Large intestine (tissue), 3 donors: ENCODE measurements around the gene FAIM2. TPM values are rescaled to one million over a fixed set of nuclear protein-coding genes. Genes with fewer than 3 reads are reported as not detected.
A peak's percentile ranks its signal among the peaks of the same experiment; 100 is the strongest.

Experiments used
- DNase-seq, 2 donors: peaks; one replicate each; pipeline versions ENCODE4 v3.0.0 to v3.0.0-alpha.2; 2013
- H3K27ac ChIP-seq: one replicate; pipeline ENCODE4 v1.5.1; 2013; ENCODE audit warnings: low read length
- H3K27me3 ChIP-seq: 2 replicates; pipeline ENCODE4 v1.6.1; 2013; ENCODE audit warnings: low read length; ENCODE audit not compliant: control insufficient read depth, insufficient read depth
- H3K36me3 ChIP-seq: 2 replicates; pipeline ENCODE4 v1.6.1; 2013; ENCODE audit warnings: low read length; ENCODE audit not compliant: control insufficient read depth, insufficient read depth
- H3K4me1 ChIP-seq: one replicate; pipeline ENCODE4 v1.6.1; 2013; ENCODE audit warnings: low read length; ENCODE audit not compliant: control insufficient read depth, insufficient read depth
- H3K4me3 ChIP-seq: one replicate; pipeline ENCODE4 v1.5.1; 2013; ENCODE audit warnings: low read length
- H3K9me3 ChIP-seq: one replicate; pipeline ENCODE4 v1.6.1; 2013; ENCODE audit warnings: mild to moderate bottlenecking, low read depth, low read length, moderate library complexity; ENCODE audit not compliant: control insufficient read depth
- WGBS: methylation state at CpG from one replicate; pipeline ENCODE4 v1.1.5; 2013; ENCODE audit warnings: low lambda C conversion rate; ENCODE audit not compliant: insufficient coverage; 5-methylcytosine and 5-hydroxymethylcytosine counted together
- polyA plus RNA-seq: library from polyadenylated mRNA; unstranded; fragments of 120-200 nt; gene quantifications from one replicate; pipeline ENCODE4 v1.2.1, GENCODE V29; 2013

Gene FAIM2
- polyA plus RNA-seq, 1 donor, result 8.9 TPM

DNA sequence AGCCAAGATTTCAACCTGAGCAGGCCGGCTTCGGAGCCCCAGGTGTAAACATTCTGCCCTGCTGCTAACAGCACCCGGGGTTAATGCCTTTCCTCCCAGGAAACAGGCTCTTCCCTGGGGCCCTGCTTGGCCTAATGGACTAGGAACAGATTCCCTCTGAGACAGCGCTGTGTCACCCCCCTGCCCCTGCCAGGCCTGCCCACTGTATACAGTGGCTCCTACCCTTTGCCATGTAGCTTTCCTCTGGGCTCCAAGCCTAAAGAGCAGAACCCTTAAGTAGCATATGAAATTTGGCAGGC is 32.5 kb downstream of the FAIM2 start:
- WGBS, result no CpG with 5 or more reads among the region's 4 CpGs
- no peak for DNase-seq
- Histone ChIP-seq H3K4me3 (no peak overlapping the region), H3K9me3 (no peaks in the 10 kb centered on the region), H3K27me3 (peaks cover 4% of the 10 kb centered on the region), H3K4me1 (peaks cover 26% of the 10 kb centered on the region), H3K27ac (no peak overlapping the region), H3K36me3 (no peaks in the 10 kb centered on the region)

DNA sequence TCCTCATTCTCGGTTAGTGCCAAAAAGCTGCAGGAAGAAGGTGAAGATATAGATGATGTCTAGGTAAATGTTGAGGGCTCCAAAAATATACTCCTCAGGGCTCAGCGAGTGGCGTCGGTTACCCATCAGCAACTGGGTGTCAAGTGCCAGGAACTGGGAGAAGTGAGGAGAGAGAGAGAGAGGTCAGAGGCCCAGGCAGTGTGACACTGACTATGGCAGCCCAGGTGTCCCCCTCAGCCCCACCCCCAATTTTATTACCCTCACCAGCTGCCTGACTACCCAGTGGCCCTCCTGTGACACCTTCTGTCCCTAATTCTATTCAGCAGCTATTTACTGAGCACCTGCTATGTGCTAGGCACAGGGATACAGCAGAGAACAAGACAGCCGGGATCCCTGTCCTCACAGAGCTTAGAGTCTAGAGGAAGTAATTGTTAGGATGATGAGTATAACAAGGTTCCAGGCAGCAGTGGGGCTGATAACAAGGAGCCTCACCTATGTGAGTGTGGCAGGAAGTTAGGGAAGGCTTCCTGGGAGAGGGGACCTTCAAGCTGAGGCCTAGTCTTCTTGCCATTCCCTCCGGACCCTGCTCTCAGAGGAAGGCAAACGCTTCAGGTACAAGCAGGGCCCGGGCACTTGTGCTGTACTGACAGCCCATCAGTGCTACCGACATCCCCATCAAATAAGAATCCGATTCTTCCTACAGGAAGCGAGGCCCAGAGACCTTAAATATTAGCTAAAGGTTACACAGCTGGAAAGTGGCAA is 33.0 kb downstream of the FAIM2 start:
- no CpG with 5 or more reads among the region's 11 CpGs for WGBS
- H3K36me3 ChIP-seq, result no peaks in the 10 kb centered on the region
- no peak for DNase-seq
- H3K27me3 ChIP-seq, result peaks cover 5% of the 10 kb centered on the region
- H3K27ac ChIP-seq, result no peak overlapping the region
- H3K9me3 ChIP-seq, result no peaks in the 10 kb centered on the region
- H3K4me1 ChIP-seq, result peaks cover 26% of the 10 kb centered on the region
- H3K4me3 ChIP-seq, result no peak overlapping the region

DNA sequence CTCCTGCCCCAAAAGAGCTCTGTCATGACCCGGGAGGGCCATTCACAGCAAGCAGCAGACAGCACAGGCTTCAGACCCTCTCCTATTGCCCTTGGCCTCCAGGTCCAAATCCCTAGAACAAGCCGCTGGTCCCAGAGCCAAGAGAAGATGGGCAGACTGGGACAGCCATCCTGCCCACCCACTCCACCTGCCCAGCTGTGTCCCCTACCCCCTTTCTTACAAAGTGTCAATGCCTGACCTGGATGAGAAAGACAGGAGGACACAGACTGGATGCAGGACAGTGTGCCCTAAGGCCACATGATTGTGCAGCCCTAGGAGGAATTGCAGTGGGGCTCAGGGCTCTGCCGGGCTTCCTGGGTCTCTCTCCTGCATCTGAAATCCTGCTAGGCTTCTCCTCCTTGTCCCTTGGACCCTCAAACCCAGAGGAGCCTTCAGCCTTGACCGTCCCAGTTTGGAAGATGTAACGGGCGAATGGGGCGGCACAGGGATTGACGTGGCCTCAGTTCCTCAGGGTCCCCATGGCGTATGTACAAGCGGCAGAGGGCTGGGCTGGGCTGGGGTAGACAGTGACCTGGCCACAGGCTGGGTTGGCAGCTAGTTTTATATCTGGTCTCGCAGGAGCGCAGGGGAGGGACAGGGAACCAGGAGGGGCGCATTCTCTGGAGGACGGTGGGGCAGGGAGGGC is 33.7 kb downstream of the FAIM2 start:
- Histone ChIP-seq H3K4me3 (no peak overlapping the region), H3K4me1 (peaks cover 26% of the 10 kb centered on the region), H3K27ac (no peak overlapping the region), H3K27me3 (peaks cover 6% of the 10 kb centered on the region), H3K9me3 (no peaks in the 10 kb centered on the region), H3K36me3 (no peaks in the 10 kb centered on the region)
- WGBS, result 100% methylated on average over 2 of the region's 14 CpGs
- no peak for DNase-seq

DNA sequence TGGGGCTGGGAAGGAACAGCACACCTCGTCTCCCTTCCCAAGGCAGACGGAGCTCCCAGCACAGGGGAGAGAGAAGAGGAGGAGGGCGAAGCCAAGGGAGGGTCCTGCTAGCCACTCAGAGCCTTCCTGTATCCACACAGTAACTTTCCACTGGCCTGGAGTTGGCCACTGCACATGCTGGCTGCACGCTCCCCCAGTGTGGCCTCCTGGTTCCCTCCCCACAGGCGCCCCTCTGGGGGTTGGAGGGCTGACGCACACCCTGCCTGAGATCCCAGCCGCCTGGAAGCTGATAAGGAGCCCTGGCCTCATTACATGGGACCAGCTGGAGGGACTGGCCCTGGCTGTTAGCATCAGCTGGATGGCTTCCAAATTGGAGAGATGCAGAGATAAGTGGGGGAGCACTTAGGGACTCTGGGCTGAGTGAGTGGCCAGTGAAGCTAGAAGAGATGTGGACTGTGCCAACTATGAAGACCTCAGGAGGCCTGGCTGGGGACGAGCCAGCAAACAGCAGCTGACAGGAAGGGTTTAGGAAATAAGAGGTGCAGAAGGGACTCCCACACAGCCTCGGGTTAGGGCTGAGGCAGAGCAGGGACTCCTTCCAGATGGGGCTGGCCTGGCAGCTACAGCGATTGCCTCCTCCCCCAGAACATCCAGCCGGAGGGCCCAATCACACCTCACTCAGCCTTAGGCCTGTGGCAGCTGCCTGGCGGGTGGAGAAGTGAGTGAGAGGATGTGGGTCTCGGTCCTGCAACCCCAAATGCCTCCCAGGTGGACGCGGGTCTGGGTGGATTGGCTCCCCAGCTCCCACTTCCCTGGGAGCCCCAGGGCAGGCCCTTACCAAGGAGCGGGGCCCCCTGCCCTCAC is 34.5 kb downstream of the FAIM2 start:
- DNase-seq, result peak; percentile 74 to 79
- WGBS, result no CpG with 5 or more reads among the region's 16 CpGs
- H3K36me3 ChIP-seq, result no peaks in the 10 kb centered on the region
- H3K4me1 ChIP-seq, result peaks cover 26% of the 10 kb centered on the region
- H3K27ac ChIP-seq, result peak overlapping the region; percentile 24
- no peak overlapping the region for H3K4me3 ChIP-seq
- H3K9me3 ChIP-seq, result no peaks in the 10 kb centered on the region
- peaks cover 6% of the 10 kb centered on the region for H3K27me3 ChIP-seq

DNA sequence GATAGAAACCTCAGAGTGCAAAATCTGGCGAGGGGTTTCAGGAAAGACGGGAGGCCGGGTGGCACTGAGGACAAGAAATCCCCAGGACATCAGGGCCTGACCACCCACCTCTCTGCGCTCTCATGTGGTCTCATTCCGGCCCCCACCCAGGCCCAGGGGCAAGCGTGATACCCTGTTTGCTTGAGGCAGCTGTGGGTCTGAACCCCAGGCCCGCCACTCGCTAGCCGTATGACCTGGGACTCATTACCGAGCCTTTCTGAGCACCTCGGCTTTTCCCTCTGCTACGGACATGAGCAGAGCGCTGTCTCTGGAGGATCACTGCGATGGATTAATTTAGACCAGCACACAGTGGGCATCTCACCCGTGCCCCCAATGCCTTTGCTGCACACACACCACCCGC is 35.3 kb downstream of the FAIM2 start:
- H3K36me3 ChIP-seq, result no peaks in the 10 kb centered on the region
- H3K27ac ChIP-seq, result peak overlapping the region; percentile 24
- no peak overlapping the region for H3K4me3 ChIP-seq
- peaks cover 3% of the 10 kb centered on the region for H3K27me3 ChIP-seq
- no peaks in the 10 kb centered on the region for H3K9me3 ChIP-seq
- no CpG with 5 or more reads among the region's 16 CpGs for WGBS
- peaks cover 26% of the 10 kb centered on the region for H3K4me1 ChIP-seq
- no peak for DNase-seq

DNA sequence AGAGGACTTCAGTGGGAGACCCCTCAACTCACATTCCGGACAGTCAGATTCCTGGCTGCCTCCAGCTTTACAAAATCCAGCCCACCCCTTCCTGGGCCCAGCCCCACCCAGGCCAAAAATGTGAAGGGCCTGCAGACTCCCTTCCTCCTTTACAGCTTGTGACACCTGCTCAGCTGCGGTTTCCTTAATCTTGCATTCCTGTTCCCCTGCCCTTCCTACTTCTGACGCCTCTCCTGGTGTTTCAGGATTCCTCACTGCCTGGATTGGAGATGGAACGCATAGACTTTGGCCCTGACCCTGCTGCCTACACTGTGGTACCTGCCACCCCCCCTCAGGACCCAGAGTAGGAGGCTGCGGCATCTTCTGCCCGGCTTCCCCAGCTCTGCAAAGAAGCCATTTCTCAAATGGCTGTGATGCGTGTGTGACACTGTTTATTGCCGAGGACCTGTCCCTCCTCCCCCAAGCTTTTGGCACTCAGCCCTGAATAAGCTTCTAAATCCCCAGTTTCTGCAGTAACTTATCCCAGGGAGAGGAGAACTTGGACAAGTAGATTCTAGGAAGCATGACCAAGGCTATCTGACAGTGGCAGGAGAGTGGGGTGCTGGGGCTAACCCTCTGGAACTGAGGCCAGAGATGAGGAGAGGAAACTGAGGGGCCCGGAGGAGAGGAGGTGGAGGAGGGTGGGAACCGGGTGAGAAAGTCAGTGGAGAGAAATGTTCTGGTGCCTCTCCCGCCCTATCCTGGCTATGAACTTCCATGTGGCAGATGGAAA is 35.9 kb downstream of the FAIM2 start:
- WGBS, result 20% methylated on average over 1 of the region's 11 CpGs
- peak; percentile 27 to 48 for DNase-seq
- H3K27ac ChIP-seq, result no peak overlapping the region
- no peaks in the 10 kb centered on the region for H3K36me3 ChIP-seq
- peaks cover 26% of the 10 kb centered on the region for H3K4me1 ChIP-seq
- H3K27me3 ChIP-seq, result peaks cover 2% of the 10 kb centered on the region
- H3K9me3 ChIP-seq, result no peaks in the 10 kb centered on the region
- no peak overlapping the region for H3K4me3 ChIP-seq

DNA sequence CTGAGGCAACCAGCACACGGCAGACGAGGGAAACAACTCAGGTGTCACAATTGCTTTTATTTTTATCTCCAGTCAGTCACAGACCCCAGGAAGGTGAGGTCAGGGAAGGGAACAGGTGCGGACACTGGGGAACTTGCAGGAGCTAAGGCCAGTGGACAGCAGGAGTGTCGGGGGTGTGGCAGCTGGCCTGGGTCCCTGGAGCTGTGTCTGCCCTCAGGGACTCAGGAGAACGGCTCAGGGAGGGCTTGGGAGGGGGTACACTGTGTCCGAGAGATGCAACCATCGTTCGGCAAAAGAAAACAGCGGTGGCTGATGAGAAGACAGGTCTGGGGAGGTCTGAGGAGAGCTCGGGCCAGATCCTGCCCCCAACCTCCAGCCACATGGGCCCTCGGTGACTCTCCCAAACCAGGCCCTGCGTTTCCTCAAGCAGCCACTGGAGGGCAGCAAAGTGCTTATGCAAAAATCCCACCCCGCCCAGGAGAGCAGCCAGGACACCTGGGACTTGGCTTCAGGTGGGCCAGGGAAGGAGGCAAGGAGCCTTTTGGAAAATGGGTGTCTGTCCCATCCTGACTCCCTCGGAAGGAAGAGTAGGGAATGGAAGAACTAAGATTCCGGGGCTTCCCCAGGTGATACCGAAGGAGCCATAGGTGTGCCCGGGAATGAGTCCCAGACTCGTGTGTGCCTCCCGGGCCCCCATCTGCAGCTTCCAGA is 36.7 kb downstream of the FAIM2 start:
- Histone ChIP-seq H3K9me3 (no peaks in the 10 kb centered on the region), H3K27ac (no peak overlapping the region), H3K27me3 (peaks cover 2% of the 10 kb centered on the region), H3K4me1 (peaks cover 26% of the 10 kb centered on the region), H3K4me3 (no peak overlapping the region), H3K36me3 (no peaks in the 10 kb centered on the region)
- 80% methylated on average over 1 of the region's 19 CpGs for WGBS
- DNase-seq, result peak; percentile 35 to 51

DNA sequence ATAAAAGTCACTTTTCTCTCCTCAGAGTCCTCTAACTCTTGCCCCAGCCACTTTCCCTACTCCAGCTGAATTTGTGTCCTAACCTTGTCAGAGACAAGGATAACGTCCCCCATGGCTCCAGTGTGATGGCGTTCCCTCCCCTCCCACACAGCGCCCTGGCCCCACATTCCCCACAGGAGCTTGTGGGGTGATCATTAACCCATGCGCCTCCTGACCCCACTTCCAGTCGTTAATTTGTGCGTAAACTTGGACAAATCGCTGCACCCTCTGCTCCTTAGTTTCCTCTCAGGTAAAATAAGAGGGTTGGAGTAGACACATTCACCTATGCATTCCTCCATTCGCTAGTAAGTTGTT is 37.9 kb downstream of the FAIM2 start:
- peaks cover 26% of the 10 kb centered on the region for H3K4me1 ChIP-seq
- WGBS, result no CpG with 5 or more reads among the region's 8 CpGs
- H3K4me3 ChIP-seq, result no peak overlapping the region
- no peak for DNase-seq
- no peak overlapping the region for H3K27ac ChIP-seq
- H3K27me3 ChIP-seq, result peaks cover 2% of the 10 kb centered on the region
- no peaks in the 10 kb centered on the region for H3K36me3 ChIP-seq
- no peaks in the 10 kb centered on the region for H3K9me3 ChIP-seq

DNA sequence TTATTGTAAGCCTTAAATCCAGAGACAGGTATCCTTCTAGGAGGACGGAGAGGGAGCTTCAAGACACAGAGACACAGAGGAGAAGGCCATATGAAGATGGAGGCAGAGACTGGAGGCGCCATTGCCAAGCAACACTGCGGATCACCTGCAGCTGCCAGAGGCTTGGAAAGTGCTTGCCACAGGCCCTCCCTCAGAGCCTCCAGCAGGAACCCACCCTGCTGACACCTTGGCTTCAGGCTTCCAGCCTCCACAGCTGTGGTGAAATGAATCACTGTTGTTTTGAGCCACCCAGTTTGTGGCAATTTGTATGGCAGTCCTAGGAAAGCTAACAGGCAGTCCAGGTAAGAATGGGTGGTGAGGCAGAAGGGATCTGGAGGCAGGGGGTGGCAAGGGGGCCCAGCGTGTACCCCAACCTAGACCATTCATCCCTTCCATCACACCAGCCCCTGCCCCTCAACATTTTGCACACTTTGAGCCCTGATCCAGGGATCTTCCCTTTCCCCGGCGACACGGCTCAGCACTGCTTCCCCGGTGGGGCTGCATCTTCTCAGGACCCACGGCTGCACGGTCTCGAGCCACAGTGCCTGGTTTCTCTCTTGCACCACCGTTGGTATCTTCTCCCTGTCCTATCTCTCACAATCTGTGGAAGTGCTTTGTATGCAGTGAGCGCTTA is 38.5 kb downstream of the FAIM2 start:
- no peak for DNase-seq
- Histone ChIP-seq H3K9me3 (no peaks in the 10 kb centered on the region), H3K36me3 (no peaks in the 10 kb centered on the region), H3K27me3 (peaks cover 2% of the 10 kb centered on the region), H3K4me3 (no peak overlapping the region), H3K4me1 (peaks cover 26% of the 10 kb centered on the region), H3K27ac (no peak overlapping the region)
- no CpG with 5 or more reads among the region's 13 CpGs for WGBS
